Gastroesophageal sphincter (tissue), 4 donors: ENCODE data around the gene TM4SF1. TPM values are rescaled to one million over a fixed set of nuclear protein-coding genes. Genes with fewer than 3 reads are reported as not detected.
A peak's percentile ranks its signal among the peaks of the same experiment; 100 is the strongest.

Source experiments
- ATAC-seq: fragments of 150-250 bp; one replicate; pipeline ENCODE4 v1.9.1; 2016; ENCODE audit warnings: mild to moderate bottlenecking, moderate library complexity
- H3K27ac ChIP-seq, 4 donors: fragments of 200-600 bp; sonication (generic) in 3 of 4; 1 replicate in 3 of 4; 2 replicates in 1 of 4; pipeline ENCODE4 v1.5.1; 2016 to 2019
- H3K27me3 ChIP-seq: fragments of 200-600 bp; sonication (generic); one replicate; pipeline ENCODE4 v1.5.1; 2019
- H3K36me3 ChIP-seq, 2 donors: fragments of 200-600 bp; sonication (generic); one replicate each; pipeline ENCODE4 v1.5.1; 2019; ENCODE audit warnings: control low read depth in 1 of 2
- H3K4me1 ChIP-seq, 3 donors: fragments of 200-600 bp; sonication (generic); 1 replicate in 2 of 3; 2 replicates in 1 of 3; pipeline ENCODE4 v1.5.1; 2016 to 2019; ENCODE audit warnings: control low read depth in 2 of 3
- H3K4me3 ChIP-seq, 2 donors: fragments of 200-600 bp; sonication (generic); one replicate each; pipeline ENCODE4 v1.5.1; 2019; ENCODE audit warnings: mild to moderate bottlenecking in 1 of 2, moderate library complexity in 1 of 2
- H3K9me3 ChIP-seq, 3 donors: fragments of 200-600 bp; sonication (generic); one replicate each; pipeline ENCODE4 v1.5.1; 2017 to 2019; ENCODE audit warnings: control low read depth in 2 of 3
- CTCF ChIP-seq, 4 experiments: fragments of 200-600 bp in 2 of 4; fragments of 450-650 bp in 2 of 4; sonication (generic) in 1 of 4; IDR thresholded peaks; one replicate each; pipeline ENCODE4 v1.5.1; 2017 to 2019; ENCODE audit warnings: antibody characterized with exemption in 4 of 4, mild to moderate bottlenecking in 2 of 4, moderate library complexity in 2 of 4
- EP300 ChIP-seq: sonication (generic); formaldehyde crosslinking; IDR thresholded peaks from one replicate; pipeline ENCODE4 v1.6.1; 2017; ENCODE audit warnings: antibody characterized with exemption, mild to moderate bottlenecking
- POLR2A ChIP-seq, 2 donors: fragments of 450-650 bp; IDR thresholded peaks; one replicate each; pipeline ENCODE4 v1.6.1; 2017; ENCODE audit warnings: antibody characterized with exemption in 2 of 2, mild to moderate bottlenecking in 2 of 2, moderate library complexity in 1 of 2
- POLR2AphosphoS5 ChIP-seq: sonication (generic); formaldehyde crosslinking; IDR thresholded peaks from one replicate; pipeline ENCODE4 v1.6.1; 2017; ENCODE audit warnings: antibody characterized with exemption
- WGBS, 2 donors: methylation state at CpG; one replicate each; pipeline ENCODE4 v1.1.5; 2018; ENCODE audit warnings: low coverage in 1 of 2; 5-methylcytosine and 5-hydroxymethylcytosine counted together
- total RNA-seq, 4 donors: library from RNA; depleted of rRNA; stranded (reverse); fragments of >200 nt; gene quantifications; one replicate each; pipeline ENCODE4 v1.1.0, GENCODE V29; 2016

Gene TM4SF1
- total RNA-seq, 4 donors from 2014 or later = 20.9 to 128 (median 71.9) TPM

DNA sequence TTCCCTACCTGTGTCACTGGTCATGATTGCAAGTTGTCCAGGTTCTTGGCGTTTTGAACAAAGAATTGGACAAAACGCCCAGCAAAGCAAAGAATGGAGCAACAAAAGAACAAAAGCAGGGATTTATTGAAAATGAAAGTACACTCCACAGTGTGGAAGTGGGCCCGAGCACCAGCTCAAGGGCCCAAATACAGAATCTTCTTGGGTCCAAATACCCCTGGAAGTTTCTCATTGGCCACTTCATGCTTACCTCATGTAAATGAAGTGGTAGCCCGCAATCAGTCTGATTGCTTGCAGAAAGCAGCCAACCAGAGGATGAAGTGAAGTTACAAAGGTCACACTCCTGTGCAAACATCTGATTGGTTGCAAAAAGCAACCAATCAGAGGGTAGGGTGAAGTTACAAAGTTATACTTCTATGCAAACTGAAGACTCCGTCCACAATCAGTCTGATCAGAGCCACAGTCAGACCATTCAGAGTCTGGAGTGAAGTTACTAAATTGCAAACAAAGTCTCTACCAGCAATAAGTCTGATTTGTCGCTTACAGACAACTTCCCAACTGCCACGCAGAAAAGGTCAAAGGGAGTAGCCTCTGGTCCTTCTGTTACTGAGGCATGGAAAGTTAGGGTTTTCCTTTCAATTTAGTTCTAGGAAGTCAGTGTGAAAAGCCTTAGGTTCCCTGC, 8.3 kb upstream of the TM4SF1 start:
- ATAC-seq = no peak
- H3K36me3 ChIP-seq = no peaks in the 10 kb centered on the region
- H3K27ac ChIP-seq = peak overlapping the region in 3 of 4 donors; percentile 62 to 88 (median 64)
- WGBS, 2 donors = 82 to 84% methylated on average over 5 to 7 of the region's 7 CpGs
- peaks cover 8 to 30% (median 16%) of the 10 kb centered on the region in 3 donors for H3K4me1 ChIP-seq
- no peaks in the 10 kb centered on the region for H3K27me3 ChIP-seq
- peaks cover 0 to 8% (median 0%) of the 10 kb centered on the region in 3 donors for H3K9me3 ChIP-seq
- no peak overlapping the region for H3K4me3 ChIP-seq
- no peak for TF ChIP-seq POLR2A (IDR thresholded peaks at IDR 0.05)
- no peak for TF ChIP-seq CTCF (IDR thresholded peaks at IDR 0.05)
- no peak for TF ChIP-seq POLR2AphosphoS5
- TF ChIP-seq EP300 = no peak

- no peaks in the 10 kb centered on the region for H3K27me3 ChIP-seq
- peak overlapping the region in 1 of 4 donors; percentile 39 for H3K27ac ChIP-seq
- no peak overlapping the region for H3K4me3 ChIP-seq
- H3K4me1 ChIP-seq = peaks cover 8 to 30% (median 16%) of the 10 kb centered on the region in 3 donors
- peaks cover 0 to 7% (median 0%) of the 10 kb centered on the region in 3 donors for H3K9me3 ChIP-seq
- peak; percentile 50 for ATAC-seq
- 65 to 81% methylated on average over 6 of the region's 6 CpGs for WGBS, 2 donors
- H3K36me3 ChIP-seq = no peaks in the 10 kb centered on the region
- TF ChIP-seq POLR2A (IDR thresholded peaks at IDR 0.05) (no peak), CTCF (IDR thresholded peaks at IDR 0.05) (no peak), POLR2AphosphoS5 (no peak), EP300 (no peak)
Observed at GRCh38 chr3:149384911-149385321, 7.5 kb upstream of the TM4SF1 start.

DNA sequence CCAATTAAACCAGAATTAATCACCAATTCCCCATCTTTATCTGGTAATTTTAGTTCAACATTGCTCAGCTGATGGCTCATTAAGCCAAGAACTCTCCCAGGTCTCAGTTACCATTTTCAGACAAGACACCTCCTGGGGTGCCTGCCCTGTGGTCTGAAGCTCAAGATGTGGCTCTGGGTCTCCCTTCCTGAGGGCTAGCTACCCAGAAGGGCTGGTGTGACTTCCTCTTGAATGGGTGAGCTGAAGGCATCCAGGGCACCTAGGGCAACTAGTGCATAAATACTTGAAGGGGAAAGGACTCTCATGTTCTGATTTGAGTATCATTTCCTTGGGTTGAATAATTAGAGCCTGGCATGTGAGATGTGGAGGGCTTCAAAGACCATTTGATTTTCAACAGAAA, 6.7 kb upstream of the TM4SF1 start:
- no peak for ATAC-seq
- H3K9me3 ChIP-seq = no peaks in the 10 kb centered on the region
- peaks cover 8 to 31% (median 16%) of the 10 kb centered on the region in 3 donors for H3K4me1 ChIP-seq
- TF ChIP-seq POLR2A (IDR thresholded peaks at IDR 0.05) (no peak), CTCF (IDR thresholded peaks at IDR 0.05) (no peak), EP300 (no peak), POLR2AphosphoS5 (no peak)
- no peaks in the 10 kb centered on the region for H3K27me3 ChIP-seq
- no peaks in the 10 kb centered on the region for H3K36me3 ChIP-seq
- H3K4me3 ChIP-seq = no peak overlapping the region
- no peak overlapping the region for H3K27ac ChIP-seq

GRCh38 chr3:149383703-149384102, 6.3 kb upstream of the TM4SF1 start:
- Histone ChIP-seq H3K36me3 (no peaks in the 10 kb centered on the region), H3K9me3 (no peaks in the 10 kb centered on the region), H3K4me3 (no peak overlapping the region), H3K27me3 (no peaks in the 10 kb centered on the region), H3K27ac (no peak overlapping the region), H3K4me1 (peaks cover 8 to 35% (median 16%) of the 10 kb centered on the region in 3 donors)
- ATAC-seq = no peak
- TF ChIP-seq EP300 = no peak
- no peak for TF ChIP-seq POLR2A (IDR thresholded peaks at IDR 0.05)
- TF ChIP-seq CTCF (IDR thresholded peaks at IDR 0.05) = no peak
- no peak for TF ChIP-seq POLR2AphosphoS5

DNA sequence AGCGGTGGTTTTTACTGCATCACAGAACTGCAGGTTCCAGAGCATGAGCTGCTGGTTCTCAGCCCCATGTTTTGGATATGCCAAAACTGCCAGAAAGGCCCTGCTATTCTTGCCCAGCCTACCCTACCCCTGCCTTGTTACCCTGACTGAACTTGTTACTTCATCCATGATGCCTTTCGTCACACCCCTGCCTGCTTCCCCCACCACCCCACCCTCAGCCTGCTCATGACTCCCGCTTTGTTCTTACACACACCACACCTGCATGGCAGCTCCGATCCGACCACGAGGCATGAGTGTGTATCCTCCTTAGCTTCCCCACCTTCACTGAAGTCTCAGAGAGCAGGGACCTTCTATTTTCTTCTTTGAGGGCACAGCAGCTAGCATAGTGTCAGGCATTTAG, 5.1 kb upstream of the TM4SF1 start:
- H3K27me3 ChIP-seq = no peaks in the 10 kb centered on the region
- 80 to 100% methylated on average over 1 to 3 of the region's 6 CpGs for WGBS, 2 donors
- no peaks in the 10 kb centered on the region for H3K9me3 ChIP-seq
- peaks cover 8 to 42% (median 19%) of the 10 kb centered on the region in 3 donors for H3K4me1 ChIP-seq
- H3K4me3 ChIP-seq = no peak overlapping the region
- H3K36me3 ChIP-seq = no peaks in the 10 kb centered on the region
- no peak for ATAC-seq
- peak overlapping the region in 1 of 4 donors; percentile 10 for H3K27ac ChIP-seq
- no peak for TF ChIP-seq CTCF (IDR thresholded peaks at IDR 0.05)
- TF ChIP-seq POLR2AphosphoS5 = no peak
- TF ChIP-seq POLR2A (IDR thresholded peaks at IDR 0.05) = no peak
- no peak for TF ChIP-seq EP300
